NCI-H2196 (cell line): ENCODE results near the gene MGST2.
"Not testable (repeated sequence)": the region's sequence is repeated elsewhere in the genome, so short reads cannot be mapped to it uniquely, and the experiment has no call there.

Experiments used
- DNase-seq: peaks from one replicate; lab custom pipeline; 2025; ENCODE audit not compliant: unreplicated experiment; lab: John Stamatoyannopoulos, UW

The MGST2 gene

GRCh38 chr4:139665690-139666529, at the start of gene MGST2:
Gene MGST2 (plus strand): TSS chr4:139665819. CDS start chr4:139666020, 201 bp downstream.
- DNase-seq: peak; percentile 45

DNA sequence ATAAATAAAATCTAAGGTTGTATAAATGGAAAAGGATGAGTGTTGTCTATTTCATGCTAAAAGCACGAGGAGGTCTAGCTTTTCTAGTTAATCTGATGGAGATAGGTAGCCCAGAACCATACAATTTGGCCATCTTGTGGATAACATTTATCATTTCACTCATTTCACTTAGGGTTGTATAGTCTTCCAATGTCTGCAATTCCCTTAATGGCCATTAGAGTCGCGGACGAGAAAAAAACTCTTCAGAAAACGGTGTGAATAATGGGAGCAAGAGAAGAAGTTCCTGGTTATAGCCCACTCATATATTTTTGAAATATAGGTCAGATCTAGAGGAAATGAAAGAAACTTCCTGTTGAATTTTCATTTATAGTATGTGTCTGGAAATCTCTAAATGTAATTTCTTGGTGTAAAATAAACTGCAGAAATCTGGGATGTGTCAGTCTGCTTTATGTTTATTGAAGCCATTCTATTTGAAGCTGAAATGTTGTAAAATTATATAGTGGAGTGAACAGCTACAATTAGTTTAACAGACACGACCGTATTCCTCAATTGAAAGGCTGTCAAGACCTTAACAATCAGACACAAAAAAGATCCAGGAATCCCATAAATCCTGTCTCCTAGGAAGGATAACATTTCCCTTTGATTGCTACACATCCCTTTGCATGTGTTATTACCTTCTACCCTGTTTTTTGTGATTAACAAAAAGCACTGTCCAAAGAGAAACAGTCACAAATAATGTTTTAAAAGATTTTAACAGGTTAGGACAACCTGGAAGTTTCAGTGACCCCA, 47.7 kb upstream of the MGST2 start:
- DNase-seq: no peak

GRCh38 chr4:139619644-139620043, 46.0 kb upstream of the MGST2 start:
- peak; percentile 6 for DNase-seq

DNA sequence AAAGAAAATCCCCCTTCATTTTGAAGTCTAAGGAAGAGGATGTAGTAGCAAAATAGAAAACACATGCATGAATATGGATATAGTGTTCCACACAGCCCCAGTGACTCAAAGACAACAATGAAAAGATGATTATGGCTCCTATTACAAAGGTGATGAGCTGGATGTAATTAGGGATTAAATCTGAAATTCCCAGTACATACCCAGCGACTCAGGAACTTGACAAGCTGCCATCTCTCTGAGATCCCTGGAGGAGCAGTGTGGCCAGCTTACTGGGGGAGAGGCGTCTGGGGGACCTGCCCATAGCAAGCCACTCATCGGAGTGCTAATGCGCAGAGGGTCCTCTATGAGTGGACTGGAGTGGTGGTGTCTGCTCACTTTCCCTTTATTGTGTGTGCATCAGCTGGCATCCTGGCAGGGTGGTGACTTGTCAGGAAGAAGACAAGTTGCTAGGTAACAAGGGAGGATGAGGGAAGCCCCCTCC, 42.7 kb upstream of the MGST2 start:
- no peak for DNase-seq

GRCh38 chr4:139624441-139625092, 41.1 kb upstream of the MGST2 start:
- no peak for DNase-seq

DNA sequence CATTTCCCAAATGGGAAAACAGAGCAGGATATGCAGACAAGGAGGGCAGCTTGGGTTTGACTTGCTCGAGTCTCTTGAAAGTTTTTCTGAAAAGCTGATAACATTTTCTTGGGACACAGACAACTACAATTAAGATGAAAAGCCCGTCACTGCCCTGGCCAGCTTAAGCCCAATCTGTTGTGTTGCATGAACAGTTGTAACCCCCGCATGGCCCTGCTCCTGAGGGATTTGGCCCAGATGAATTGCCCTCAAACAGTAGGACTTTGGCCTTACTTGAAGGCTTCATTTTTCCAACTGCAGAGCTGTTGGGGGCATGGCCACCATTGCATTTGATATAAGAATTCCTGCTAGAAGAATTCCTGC, 40.5 kb upstream of the MGST2 start:
- no peak for DNase-seq

DNA sequence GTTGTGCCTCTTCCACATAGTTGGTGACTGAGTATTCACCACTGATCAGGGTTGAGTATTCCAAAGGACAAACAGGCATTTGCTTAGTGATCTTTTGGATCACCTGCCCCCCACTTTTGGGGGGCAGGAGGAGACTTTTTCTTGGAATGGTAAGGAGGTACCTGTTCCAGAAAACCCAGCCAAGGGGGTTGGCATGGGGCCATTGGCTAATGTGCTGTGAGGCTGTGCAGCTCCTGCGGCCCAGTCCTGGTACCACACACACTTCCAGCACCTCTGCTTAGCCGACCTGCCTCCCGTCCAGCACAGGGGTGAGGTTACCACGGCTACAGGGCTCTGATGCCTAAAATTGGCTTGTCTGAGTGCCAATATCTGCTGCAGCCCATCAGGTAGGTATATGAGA, 40.1 kb upstream of the MGST2 start:
- DNase-seq: no peak

GRCh38 chr4:139628184-139629012, 37.2 kb upstream of the MGST2 start:
- DNase-seq: no peak

GRCh38 chr4:139629436-139630125, 36.0 kb upstream of the MGST2 start:
- DNase-seq: no peak

GRCh38 chr4:139630126-139630495, 35.5 kb upstream of the MGST2 start:
- DNase-seq: no peak

DNA sequence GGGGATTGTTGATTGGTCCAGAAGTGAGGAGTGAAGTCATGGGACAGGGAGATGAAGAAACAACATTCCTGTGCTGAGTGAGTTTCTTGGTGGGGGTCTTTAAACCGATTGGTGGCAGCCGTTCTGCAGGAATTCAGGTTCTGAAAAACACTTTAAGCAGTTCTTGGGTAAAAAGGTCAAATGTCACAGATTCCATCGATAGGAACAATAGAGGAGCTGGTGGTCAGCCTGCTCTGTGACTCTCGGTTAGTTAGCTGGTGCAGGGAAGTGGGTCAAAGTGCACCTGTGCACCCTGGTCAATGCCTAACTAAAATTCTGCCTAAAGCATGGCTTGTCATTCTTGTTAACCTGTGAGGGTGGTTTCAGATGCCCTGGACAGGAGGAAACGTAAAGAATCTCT, 34.6 kb upstream of the MGST2 start:
- no peak for DNase-seq

DNA sequence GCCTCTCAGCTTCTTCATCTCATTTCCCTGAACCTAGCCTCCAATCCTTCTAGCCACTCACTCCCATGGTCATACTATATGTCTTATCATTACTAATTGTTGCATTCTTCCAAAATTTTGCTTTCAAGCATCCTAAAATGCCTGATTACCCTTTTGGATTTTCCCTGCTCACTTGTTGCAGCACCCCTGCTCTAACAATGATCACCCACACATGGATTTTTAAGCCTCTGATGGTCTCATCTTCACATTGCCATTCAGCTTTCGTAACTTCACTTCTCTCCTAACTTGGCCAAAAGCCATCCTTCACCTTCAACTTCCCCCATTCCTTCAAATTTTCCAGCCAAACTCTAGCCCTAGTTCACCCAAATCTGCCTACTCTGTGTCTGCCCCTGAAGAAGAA, 33.8 kb upstream of the MGST2 start:
- no peak for DNase-seq

DNA sequence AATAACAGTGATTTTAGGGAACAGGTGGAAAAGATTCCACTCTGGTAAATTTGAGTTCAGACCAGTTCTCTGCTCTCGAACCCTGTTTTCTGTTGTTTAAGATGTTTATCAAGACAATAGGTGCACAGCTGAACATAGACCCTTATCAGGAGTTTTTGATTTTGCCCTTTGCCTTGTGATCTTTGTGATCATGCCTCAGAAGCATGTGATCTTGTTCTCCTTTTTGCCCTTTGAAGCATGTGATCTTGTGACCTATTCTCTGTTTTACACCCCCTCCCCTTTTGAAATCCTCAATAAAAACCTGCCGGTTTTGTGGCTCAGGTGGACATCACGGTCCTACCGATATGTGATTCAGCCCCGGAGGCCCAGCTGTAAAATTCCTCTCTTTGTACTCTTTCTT, 32.9 kb upstream of the MGST2 start:
- DNase-seq: not testable (repeated sequence)

DNA sequence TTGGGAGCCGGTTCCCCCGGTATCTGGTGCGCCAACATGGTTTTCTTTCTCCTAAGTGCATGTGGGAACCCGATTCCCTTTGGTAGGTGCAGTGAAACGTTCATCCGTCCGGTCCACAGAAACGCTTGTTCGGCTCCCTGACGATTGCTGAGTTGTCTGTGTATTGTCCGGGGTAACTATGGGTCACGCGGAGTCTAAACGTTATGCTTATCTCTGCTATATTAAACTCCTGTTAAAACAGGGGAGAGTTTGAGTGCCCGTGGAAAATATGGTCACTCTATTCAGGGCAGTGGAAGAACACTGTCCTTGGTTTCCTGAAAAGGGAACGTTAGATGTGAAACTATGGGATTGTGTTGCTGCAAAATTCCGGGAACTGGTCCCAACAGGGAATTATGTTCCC, 32.4 kb upstream of the MGST2 start:
- no peak for DNase-seq

DNA sequence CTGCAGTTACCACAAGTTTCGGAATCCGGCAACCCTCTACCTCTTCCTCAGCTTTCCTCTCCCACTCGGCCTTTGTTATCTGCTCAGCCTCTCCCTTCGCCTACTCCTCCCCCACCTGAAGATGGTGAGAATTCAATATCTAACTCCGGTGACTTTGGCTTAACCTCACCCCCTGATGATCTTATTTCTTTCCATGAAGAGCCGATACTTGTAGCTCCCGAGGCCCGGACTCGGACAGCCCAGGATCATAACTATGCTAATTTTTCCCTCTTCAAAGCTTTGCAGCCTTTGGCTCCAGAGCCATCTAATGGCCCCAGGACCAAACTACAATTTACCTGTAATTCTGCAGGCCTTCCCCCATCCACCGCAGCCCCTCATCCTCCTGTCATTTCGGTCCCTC, 32.0 kb upstream of the MGST2 start:
- DNase-seq: peak; percentile 16

DNA sequence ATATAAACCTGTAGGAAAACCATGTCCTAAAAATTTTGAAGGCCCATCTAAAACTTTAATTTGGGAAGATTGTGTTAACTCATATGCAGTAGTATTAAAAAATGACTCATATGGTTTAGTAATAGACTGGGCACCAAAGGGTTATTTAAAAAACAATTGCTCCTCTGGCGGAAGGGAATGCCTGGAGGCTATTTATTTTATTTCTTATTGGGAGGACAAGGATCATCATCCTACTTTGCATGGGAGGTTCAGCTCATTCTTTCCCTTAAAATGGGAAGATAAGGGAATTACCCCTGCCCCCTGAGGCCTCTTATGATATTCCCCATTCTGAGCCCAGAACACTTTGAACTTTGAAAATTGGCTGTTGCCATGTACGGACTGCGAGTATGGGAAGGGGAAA, 29.7 kb upstream of the MGST2 start:
- no peak for DNase-seq

DNA sequence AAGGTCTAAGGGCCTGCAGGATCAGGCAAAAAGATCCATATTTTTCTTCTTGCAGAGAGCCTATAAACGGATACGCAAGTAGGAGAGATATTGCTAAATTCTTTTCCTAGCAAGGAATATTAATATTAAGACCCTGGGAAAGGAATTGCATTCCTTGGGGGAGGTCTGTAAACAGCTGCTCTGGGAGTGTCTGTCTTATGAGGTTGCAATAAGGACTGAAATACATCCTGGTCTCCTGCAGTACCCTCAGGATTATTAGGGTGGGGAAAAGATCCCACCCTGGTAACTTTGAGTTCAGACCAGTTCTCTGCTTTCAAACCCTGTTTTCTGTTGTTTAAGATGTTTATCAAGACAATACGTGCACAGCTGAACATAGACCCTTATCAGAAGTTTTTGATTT, 27.3 kb upstream of the MGST2 start:
- not testable (repeated sequence) for DNase-seq

GRCh38 chr4:139639654-139640053, 26.0 kb upstream of the MGST2 start:
- DNase-seq: no peak

DNA sequence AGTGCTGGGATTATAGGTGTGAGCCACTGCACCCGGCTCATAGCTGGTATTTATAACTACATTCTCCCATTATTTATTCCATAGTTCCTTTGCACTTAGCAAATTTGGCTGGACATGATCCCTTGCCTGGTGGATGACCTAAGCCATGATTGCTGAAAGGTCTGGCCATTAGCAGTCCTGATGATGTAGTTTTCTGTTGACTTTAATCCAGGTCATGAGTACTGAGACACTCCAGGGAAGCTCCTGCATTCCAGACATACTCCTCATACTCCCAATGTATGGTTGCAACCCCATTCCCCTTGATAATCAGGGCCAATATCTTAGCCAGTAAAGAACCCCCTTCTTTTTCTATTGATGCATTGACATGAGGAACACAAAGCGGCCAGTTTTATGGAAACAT, 24.4 kb upstream of the MGST2 start:
- no peak for DNase-seq

- DNase-seq: no peak
Measured at GRCh38 chr4:139642364-139642763, 23.3 kb upstream of the MGST2 start.
